AG09319 (cell line): ENCODE results near the gene GAGE12J.
A peak's percentile ranks its signal among the peaks of the same experiment; 100 is the strongest.
"Not testable (repeated sequence)": the region's sequence is repeated elsewhere in the genome, so short reads cannot be mapped to it uniquely, and the experiment has no call there.

Experiments
- DNase-seq: peaks from one replicate; pipeline ENCODE4 v3.0.0-alpha.2; 2010; ENCODE audit warnings: low read depth; ENCODE audit errors: extremely low read depth
- CTCF ChIP-seq: IDR thresholded peaks from 2 replicates; pipeline ENCODE4 v1.5.1; 2011; ENCODE audit warnings: low read depth, mild to moderate bottlenecking, inconsistent platforms, low read length, moderate library complexity

GAGE12J gene

GRCh38 chrX:49321737-49322136 lies at the start of gene GAGE12J:
Gene GAGE12J (plus strand): TSS chrX:49322037. CDS start chrX:49323194, 1,157 bp downstream.
- DNase-seq = not testable (repeated sequence)

GRCh38 chrX:49272421-49272820 lies 49.4 kb upstream of the GAGE12J start:
- no peak for DNase-seq
- TF ChIP-seq CTCF = no peak

GRCh38 chrX:49273181-49273727 lies 48.6 kb upstream of the GAGE12J start:
- no peak for DNase-seq
- TF ChIP-seq CTCF = no peak

- TF ChIP-seq CTCF = no peak
These were observed 45.6 kb upstream of the GAGE12J start for GRCh38 chrX:49276207-49276606.

GRCh38 chrX:49276671-49277534 lies 44.9 kb upstream of the GAGE12J start:
- no peak for TF ChIP-seq CTCF

More at GRCh38 chrX:49276207-49276606, 45.6 kb upstream of the GAGE12J start:
- no peak for DNase-seq

GRCh38 chrX:49277535-49277830 lies 44.4 kb upstream of the GAGE12J start:
- DNase-seq = no peak
- TF ChIP-seq CTCF = no peak

More at GRCh38 chrX:49276671-49277534, 44.9 kb upstream of the GAGE12J start:
- no peak for DNase-seq

- no peak for DNase-seq
- TF ChIP-seq CTCF = no peak
These were observed 43.8 kb upstream of the GAGE12J start for GRCh38 chrX:49278081-49278480.

- DNase-seq = no peak
- TF ChIP-seq CTCF = peak; percentile 35
These were observed 39.2 kb upstream of the GAGE12J start for GRCh38 chrX:49282647-49283011.
